Measurements from ENCODE around the gene NXPH2.

- no peak for TF ChIP-seq CTCF (IDR thresholded peaks at IDR 0.05; ENCODE audit: insufficient read depth, low read depth, low read length)
- no peak for TF ChIP-seq EZH2 (IDR thresholded peaks at IDR 0.05; ENCODE audit: insufficient read depth, low read length)
These were observed 61.8 kb downstream of the NXPH2 start for GRCh38 chr2:138718405-138718804.

Measured in astrocyte (in vitro differentiated cells and primary cell).